Activated naive CD8-positive, alpha-beta T cell treated with anti-CD3 and anti-CD28 coated beads, Interleukin-2, amount 50 U/mL, for 16 hours (primary cell): ENCODE measurements around the gene MINAR2.

Experiments
- DNase-seq: peaks from one replicate; pipeline ENCODE4 v3.0.0-alpha.2; 2020; ENCODE audit warnings: low read depth, low spot score

MINAR2 gene

GRCh38 chr5:129771058-129771838, 23.4 kb downstream of the MINAR2 start:
- peak; percentile 4 for DNase-seq

GRCh38 chr5:129773376-129773775, 25.5 kb downstream of the MINAR2 start:
- DNase-seq, result no peak

GRCh38 chr5:129781594-129781993, 33.7 kb downstream of the MINAR2 start:
- DNase-seq, result no peak

GRCh38 chr5:129803403-129803802, 55.5 kb downstream of the MINAR2 start:
- no peak for DNase-seq

GRCh38 chr5:129804705-129805104, 56.8 kb downstream of the MINAR2 start:
- no peak for DNase-seq

- no peak for DNase-seq
Measured at GRCh38 chr5:129807162-129807814, 59.4 kb downstream of the MINAR2 start.
